Measurements from ENCODE around the gene SLC9A8. TPM values are rescaled to one million over a fixed set of nuclear protein-coding genes. Genes with fewer than 3 reads are reported as not detected.
A peak's percentile ranks its signal among the peaks of the same experiment; 100 is the strongest.

The SLC9A8 gene
- total RNA-seq, 1 donor from 2014 or later = 4.1 TPM

DNA sequence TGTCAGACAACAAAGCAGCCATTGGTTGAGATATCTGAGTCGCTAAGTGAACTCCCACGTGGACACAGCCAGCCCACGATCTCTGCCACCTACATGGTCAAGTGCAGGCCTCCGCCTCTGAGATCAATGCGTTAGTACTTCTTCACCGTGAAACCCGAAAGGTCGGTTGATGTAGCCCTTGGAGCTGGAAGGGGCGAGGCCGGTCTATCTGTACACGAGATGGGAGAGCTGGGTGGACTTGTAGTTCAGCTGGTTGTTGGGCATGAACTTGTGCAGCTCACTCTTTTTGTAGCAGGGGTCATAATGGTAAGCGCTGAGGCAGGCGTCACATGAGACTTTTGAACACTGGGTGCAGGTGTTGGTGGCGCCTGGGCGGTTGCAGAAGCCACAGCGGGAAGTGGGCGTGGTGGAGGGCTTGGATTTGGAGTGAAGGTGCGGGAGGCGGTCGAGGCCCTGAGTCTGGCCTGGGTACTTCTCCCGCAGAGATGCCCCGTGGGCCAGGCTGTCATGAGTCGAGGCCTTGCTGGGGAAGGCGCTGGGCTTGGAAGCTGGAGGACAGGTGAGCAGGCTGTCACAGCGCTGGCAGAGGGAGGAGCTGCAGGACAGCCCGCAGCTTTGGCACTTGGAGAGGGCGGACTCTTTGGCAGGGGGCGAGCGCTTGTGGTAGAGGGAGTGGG lies 92.9 kb downstream of the SLC9A8 start:
- peaks cover 19% of the 10 kb centered on the region for H4K20me1 ChIP-seq (ENCODE audit: low read depth)
- H3K79me2 ChIP-seq (ENCODE audit: low read depth) = peaks cover 18% of the 10 kb centered on the region
- H3K4me1 Mint-ChIP-seq = peaks cover 14% of the 10 kb centered on the region
- H3K27me3 ChIP-seq = no peaks in the 10 kb centered on the region
- no peak overlapping the region for H3K4me2 ChIP-seq
- no peaks in the 10 kb centered on the region for H3K9me3 ChIP-seq (ENCODE audit: low read depth)
- H3F3A ChIP-seq (ENCODE audit: low read depth) = no peaks in the 10 kb centered on the region
- DNase-seq (ENCODE audit: low spot score) = no peak
- TF ChIP-seq EZH2phosphoT487 (IDR thresholded peaks at IDR 0.05) = no peak
- no peak for TF ChIP-seq EZH2 (IDR thresholded peaks at IDR 0.05)
- TF ChIP-seq, protein P1, sequence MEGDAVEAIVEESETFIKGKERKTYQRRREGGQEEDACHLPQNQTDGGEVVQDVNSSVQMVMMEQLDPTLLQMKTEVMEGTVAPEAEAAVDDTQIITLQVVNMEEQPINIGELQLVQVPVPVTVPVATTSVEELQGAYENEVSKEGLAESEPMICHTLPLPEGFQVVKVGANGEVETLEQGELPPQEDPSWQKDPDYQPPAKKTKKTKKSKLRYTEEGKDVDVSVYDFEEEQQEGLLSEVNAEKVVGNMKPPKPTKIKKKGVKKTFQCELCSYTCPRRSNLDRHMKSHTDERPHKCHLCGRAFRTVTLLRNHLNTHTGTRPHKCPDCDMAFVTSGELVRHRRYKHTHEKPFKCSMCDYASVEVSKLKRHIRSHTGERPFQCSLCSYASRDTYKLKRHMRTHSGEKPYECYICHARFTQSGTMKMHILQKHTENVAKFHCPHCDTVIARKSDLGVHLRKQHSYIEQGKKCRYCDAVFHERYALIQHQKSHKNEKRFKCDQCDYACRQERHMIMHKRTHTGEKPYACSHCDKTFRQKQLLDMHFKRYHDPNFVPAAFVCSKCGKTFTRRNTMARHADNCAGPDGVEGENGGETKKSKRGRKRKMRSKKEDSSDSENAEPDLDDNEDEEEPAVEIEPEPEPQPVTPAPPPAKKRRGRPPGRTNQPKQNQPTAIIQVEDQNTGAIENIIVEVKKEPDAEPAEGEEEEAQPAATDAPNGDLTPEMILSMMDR (IDR thresholded peaks at IDR 0.05) = no peak
- no peak overlapping the region for H3K4me3 Mint-ChIP-seq
- H3K4me1 ChIP-seq = peaks cover 5% of the 10 kb centered on the region
- no peak overlapping the region for H3K27ac Mint-ChIP-seq
- no peaks in the 10 kb centered on the region for H3K36me3 ChIP-seq
- no peak overlapping the region for H3K27ac ChIP-seq
- no peak overlapping the region for H3K9ac ChIP-seq
- peaks cover 5% of the 10 kb centered on the region for H3K36me3 Mint-ChIP-seq
- no peak overlapping the region for H3K4me3 ChIP-seq
- H2AFZ ChIP-seq (replicated peaks) = no peak overlapping the region
- H3K9me3 Mint-ChIP-seq = no peaks in the 10 kb centered on the region
- peaks cover 2% of the 10 kb centered on the region for H3K27me3 Mint-ChIP-seq (ENCODE audit: insufficient read depth, low read depth)

GRCh38 chr20:49906101-49906604 lies 93.5 kb downstream of the SLC9A8 start:
- H3K4me3 ChIP-seq = no peak overlapping the region
- Mint-ChIP-seq H3K36me3 (peaks cover 5% of the 10 kb centered on the region), H3K4me3 (no peak overlapping the region), H3K4me1 (peaks cover 20% of the 10 kb centered on the region), H3K27ac (no peak overlapping the region), H3K9me3 (no peaks in the 10 kb centered on the region), H3K27me3 (ENCODE audit: insufficient read depth, low read depth) (peaks cover 2% of the 10 kb centered on the region)
- no peak overlapping the region for H3K4me2 ChIP-seq
- peaks cover 19% of the 10 kb centered on the region for H4K20me1 ChIP-seq (ENCODE audit: low read depth)
- no peaks in the 10 kb centered on the region for H3K9me3 ChIP-seq (ENCODE audit: low read depth)
- H3K9ac ChIP-seq = no peak overlapping the region
- H2AFZ ChIP-seq (replicated peaks) = no peak overlapping the region
- H3K36me3 ChIP-seq = no peaks in the 10 kb centered on the region
- no peaks in the 10 kb centered on the region for H3K27me3 ChIP-seq
- H3F3A ChIP-seq (ENCODE audit: low read depth) = no peaks in the 10 kb centered on the region
- no peak for TF ChIP-seq EZH2 (IDR thresholded peaks at IDR 0.05)
- TF ChIP-seq, protein P1 (IDR thresholded peaks at IDR 0.05) = no peak
- no peak for TF ChIP-seq EZH2phosphoT487 (IDR thresholded peaks at IDR 0.05)
- H3K4me1 ChIP-seq = peaks cover 5% of the 10 kb centered on the region
- no peak overlapping the region for H3K27ac ChIP-seq
- peaks cover 24% of the 10 kb centered on the region for H3K79me2 ChIP-seq (ENCODE audit: low read depth)
- DNase-seq (ENCODE audit: low spot score) = no peak

- TF ChIP-seq EZH2phosphoT487 (IDR thresholded peaks at IDR 0.05) = no peak
- TF ChIP-seq, protein P1 (IDR thresholded peaks at IDR 0.05) = no peak
- TF ChIP-seq EZH2 (IDR thresholded peaks at IDR 0.05) = no peak
- H3F3A ChIP-seq (ENCODE audit: low read depth) = no peaks in the 10 kb centered on the region
- peaks cover 29% of the 10 kb centered on the region for H3K79me2 ChIP-seq (ENCODE audit: low read depth)
- no peak overlapping the region for H3K9ac ChIP-seq
- no peak overlapping the region for H2AFZ ChIP-seq (replicated peaks)
- H3K4me1 Mint-ChIP-seq = peaks cover 21% of the 10 kb centered on the region
- no peak overlapping the region for H3K4me2 ChIP-seq
- peaks cover 2% of the 10 kb centered on the region for H3K27me3 Mint-ChIP-seq (ENCODE audit: insufficient read depth, low read depth)
- no peaks in the 10 kb centered on the region for H3K9me3 Mint-ChIP-seq
- peaks cover 5% of the 10 kb centered on the region for H3K36me3 Mint-ChIP-seq
- H3K27ac Mint-ChIP-seq = no peak overlapping the region
- peaks cover 5% of the 10 kb centered on the region for H3K4me1 ChIP-seq
- no peak overlapping the region for H3K27ac ChIP-seq
- H3K36me3 ChIP-seq = no peaks in the 10 kb centered on the region
- no peak overlapping the region for H3K4me3 ChIP-seq
- no peak for DNase-seq (ENCODE audit: low spot score)
- H3K27me3 ChIP-seq = no peaks in the 10 kb centered on the region
- no peaks in the 10 kb centered on the region for H3K9me3 ChIP-seq (ENCODE audit: low read depth)
- H3K4me3 Mint-ChIP-seq = peak overlapping the region; percentile 16
- H4K20me1 ChIP-seq (ENCODE audit: low read depth) = peaks cover 19% of the 10 kb centered on the region
These were observed 94.1 kb downstream of the SLC9A8 start for GRCh38 chr20:49906615-49907154.
